ENCODE data around the gene RPLP2.

The RPLP2 gene

GRCh38 chr11:810040-810567 is 337 bp downstream of the RPLP2 start:
- no peak for DNase-seq

- no peak for DNase-seq
These were observed 1.9 kb downstream of the RPLP2 start for GRCh38 chr11:811446-812245.

- no peak for DNase-seq
These were observed 2.6 kb downstream of the RPLP2 start for GRCh38 chr11:812390-812789.

GRCh38 chr11:813072-813455 is 3.3 kb downstream of the RPLP2 start:
- no peak for DNase-seq

- DNase-seq = no peak
These were observed 3.8 kb downstream of the RPLP2 start for GRCh38 chr11:813456-814096.

GRCh38 chr11:815675-816432 is 6.1 kb downstream of the RPLP2 start:
- no peak for DNase-seq

- no peak for DNase-seq
These were observed 6.6 kb downstream of the RPLP2 start for GRCh38 chr11:816433-816779.

GRCh38 chr11:818396-819128 is 8.8 kb downstream of the RPLP2 start, which contains the start of gene PNPLA2:
Gene PNPLA2 (plus strand): TSS chr11:818914. CDS start chr11:819719, 805 bp downstream.
- no peak for DNase-seq

GRCh38 chr11:819129-819931 is 9.6 kb downstream of the RPLP2 start:
- peak; percentile 38 for DNase-seq

- peak; percentile 63 for DNase-seq
These were observed 10.3 kb downstream of the RPLP2 start for GRCh38 chr11:819943-820649.

GRCh38 chr11:820655-821511 is 11.1 kb downstream of the RPLP2 start:
- DNase-seq = no peak

GRCh38 chr11:821512-822371 is 12.0 kb downstream of the RPLP2 start:
- DNase-seq = peak; percentile 60

GRCh38 chr11:823441-824291 is 13.9 kb downstream of the RPLP2 start:
- no peak for DNase-seq

GRCh38 chr11:824292-824880 is 14.6 kb downstream of the RPLP2 start:
- DNase-seq = no peak

GRCh38 chr11:824942-825341 is 15.2 kb downstream of the RPLP2 start:
- DNase-seq = no peak

GRCh38 chr11:825366-826226 is 15.8 kb downstream of the RPLP2 start:
- DNase-seq = no peak

- DNase-seq = no peak
These were observed 16.5 kb downstream of the RPLP2 start for GRCh38 chr11:826227-826621.
